ENCODE results near the gene NRIP2. TPM values are rescaled to one million over a fixed set of nuclear protein-coding genes. Genes with fewer than 3 reads are reported as not detected.

Gene NRIP2
- total RNA-seq, 1 experiment from 2014 or later: 0.15 TPM

DNA sequence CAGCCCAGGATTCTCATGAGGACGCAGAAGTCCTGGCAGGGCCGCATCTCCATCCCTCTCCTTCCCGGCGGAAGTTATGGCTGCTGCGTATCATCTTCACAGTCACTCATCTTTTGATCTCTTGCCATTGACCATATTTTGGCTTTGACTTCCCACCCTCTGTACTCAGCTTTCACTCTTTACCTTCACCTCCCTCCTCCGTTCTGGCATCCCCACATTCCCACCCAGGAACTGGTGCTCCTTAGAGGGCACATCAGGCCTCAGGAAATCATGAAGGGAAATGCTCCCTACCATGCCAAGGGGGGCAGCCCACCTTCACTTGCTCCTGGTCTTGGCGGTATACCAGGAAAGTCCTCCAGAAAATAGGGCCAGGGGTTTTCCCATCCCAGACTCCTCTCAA lies 20.7 kb upstream of the NRIP2 start:
- Histone ChIP-seq H3K27me3 (ENCODE audit: insufficient read depth, low read length) (no peaks in the 10 kb centered on the region), H3K23ac (ENCODE audit: insufficient read length, low read depth, low read length) (no peak overlapping the region), H2BK15ac (ENCODE audit: low read depth, low read length) (no peak overlapping the region), H3K79me1 (ENCODE audit: insufficient read depth, low read depth, low read length, poor library complexity, severe bottlenecking) (no peaks in the 10 kb centered on the region), H2BK20ac (ENCODE audit: low read depth, low read length, poor library complexity, severe bottlenecking) (no peak overlapping the region), H3K14ac (ENCODE audit: insufficient read depth, low read length) (no peak overlapping the region), H2BK5ac (ENCODE audit: insufficient read length, low read length) (no peak overlapping the region), H2BK12ac (ENCODE audit: insufficient read length, low read depth, low read length) (no peak overlapping the region), H4K20me1 (ENCODE audit: control insufficient read depth, insufficient read depth, insufficient read length) (no peaks in the 10 kb centered on the region), H4K91ac (ENCODE audit: insufficient read length, low read depth, low read length) (no peak overlapping the region), H2AK5ac (ENCODE audit: insufficient read length, low read length) (no peak overlapping the region), H2BK120ac (ENCODE audit: low read depth, low read length, poor library complexity, severe bottlenecking) (no peak overlapping the region), H3K23me2 (ENCODE audit: insufficient read length, low read depth, low read length, poor library complexity, severe bottlenecking) (no peaks in the 10 kb centered on the region), H3K4ac (ENCODE audit: low read depth, low read length) (no peak overlapping the region), H2AFZ (ENCODE audit: low read length) (no peak overlapping the region), H3K4me1 (ENCODE audit: insufficient read depth, low read length) (no peaks in the 10 kb centered on the region), H3T11ph (ENCODE audit: low read length) (no peak overlapping the region), H4K8ac (replicated peaks; ENCODE audit: insufficient read length, low read depth, low read length) (no peak overlapping the region), H3K27ac (ENCODE audit: insufficient read length, low read depth, low read length) (no peak overlapping the region), H3K18ac (ENCODE audit: insufficient read length, low read depth, low read length) (no peak overlapping the region), H3K9me3 (ENCODE audit: control insufficient read depth, low read depth, low read length) (no peaks in the 10 kb centered on the region), H4K5ac (ENCODE audit: insufficient read length, low read depth, low read length) (no peak overlapping the region), H3K4me2 (ENCODE audit: insufficient read depth, insufficient read length, low read length) (no peak overlapping the region), H3K56ac (ENCODE audit: insufficient read length, low read depth, low read length) (no peak overlapping the region), H3K9ac (ENCODE audit: extremely low read depth, insufficient read length, low read length) (no peak overlapping the region), H3K79me2 (ENCODE audit: insufficient read depth, low read length) (no peaks in the 10 kb centered on the region)
- H3K27ac Mint-ChIP-seq: no peak overlapping the region; a peak in 1 of 7 replicates
- H3K9me3 Mint-ChIP-seq: no peaks in the 10 kb centered on the region
- H3K27me3 Mint-ChIP-seq (ENCODE audit: low read depth): peaks cover 4% of the 10 kb centered on the region
- peaks cover 22 to 23% (median 23%) of the 10 kb centered on the region in 3 experiments for H3K36me3 Mint-ChIP-seq (ENCODE audit: insufficient read depth in 1 of 3, low read depth in 3 of 3)
- TF ChIP-seq, protein P1, sequence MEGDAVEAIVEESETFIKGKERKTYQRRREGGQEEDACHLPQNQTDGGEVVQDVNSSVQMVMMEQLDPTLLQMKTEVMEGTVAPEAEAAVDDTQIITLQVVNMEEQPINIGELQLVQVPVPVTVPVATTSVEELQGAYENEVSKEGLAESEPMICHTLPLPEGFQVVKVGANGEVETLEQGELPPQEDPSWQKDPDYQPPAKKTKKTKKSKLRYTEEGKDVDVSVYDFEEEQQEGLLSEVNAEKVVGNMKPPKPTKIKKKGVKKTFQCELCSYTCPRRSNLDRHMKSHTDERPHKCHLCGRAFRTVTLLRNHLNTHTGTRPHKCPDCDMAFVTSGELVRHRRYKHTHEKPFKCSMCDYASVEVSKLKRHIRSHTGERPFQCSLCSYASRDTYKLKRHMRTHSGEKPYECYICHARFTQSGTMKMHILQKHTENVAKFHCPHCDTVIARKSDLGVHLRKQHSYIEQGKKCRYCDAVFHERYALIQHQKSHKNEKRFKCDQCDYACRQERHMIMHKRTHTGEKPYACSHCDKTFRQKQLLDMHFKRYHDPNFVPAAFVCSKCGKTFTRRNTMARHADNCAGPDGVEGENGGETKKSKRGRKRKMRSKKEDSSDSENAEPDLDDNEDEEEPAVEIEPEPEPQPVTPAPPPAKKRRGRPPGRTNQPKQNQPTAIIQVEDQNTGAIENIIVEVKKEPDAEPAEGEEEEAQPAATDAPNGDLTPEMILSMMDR (conservative IDR thresholded peaks at IDR 0.05): no peak
- H3K4me1 Mint-ChIP-seq: peaks cover 14 to 42% of the 10 kb centered on the region in 2 experiments
- DNase-seq: no peak
- WGBS (ENCODE audit: extremely low coverage, insufficient read length, low lambda C conversion rate): no CpG with 5 or more reads among the region's 7 CpGs
- no peak overlapping the region for H3K4me3 Mint-ChIP-seq

Data from H9 (cell line).